HCT116 (cell line): Measurements from ENCODE around the gene LCN9. TPM values are rescaled to one million over a fixed set of nuclear protein-coding genes. Genes with fewer than 3 reads are reported as not detected.

Experiments
- ATAC-seq: fragments of 200-7000 bp; cut with Tn5 transposase; 2 replicates; pipeline ENCODE4 v1.9.1; 2020; ENCODE audit warnings: mild to moderate bottlenecking, moderate library complexity
- BruUV-seq: library from RNA; stranded (reverse); fragments of 400-500 nt; replicated peaks from 2 replicates; lab custom pipeline; 2021; lab: Mats Ljungman, UMichigan
- CTCF ChIA-PET: fragments of 300-600 bp; sonication (Branson Sonifier 250); formaldehyde crosslinking; loops from one replicate; lab custom pipeline; 2021; ENCODE audit warnings: antibody characterized with exemption; lab: Charles Lee
- POLR2A ChIA-PET: fragments of 300-600, 350-600 bp; sonication (Branson Sonifier 250); formaldehyde crosslinking; loops from one replicate; lab custom pipeline; 2021; ENCODE audit warnings: antibody characterized with exemption; lab: Charles Lee
- RAD21 ChIA-PET, 2 experiments: fragments of 300-600 bp; sonication (Branson Sonifier 250); formaldehyde crosslinking; loops; one replicate each; lab custom pipeline; 2023; ENCODE audit warnings: low total read pairs in 2 of 2; ENCODE audit not compliant: uncharacterized antibody in 2 of 2, unreplicated experiment in 2 of 2, low non-redundant PET in 1 of 2; lab: Charles Lee
- DNase-seq: peaks from one replicate; pipeline ENCODE4 v3.0.0-alpha.2; 2010; ENCODE audit warnings: low read depth, low spot score
- H2AFZ ChIP-seq: fragments of 200-600 bp; shearing (Covaris generic), sonication (generic); 2 replicates; pipeline ENCODE4 v1.6.1; 2017; ENCODE audit warnings: low read depth, mixed run types, mixed read lengths, antibody characterized with exemption, low read length; ENCODE audit not compliant: poor library complexity, severe bottlenecking
- H3K27ac ChIP-seq: 2 replicates; pipeline ENCODE4 v1.5.1; 2012; ENCODE audit warnings: low read depth, low read length
- H3K27me3 ChIP-seq: fragments of 200-600 bp; sonication (generic); 2 replicates; pipeline ENCODE4 v1.6.1; 2016; ENCODE audit warnings: mixed run types, low read length, mixed read lengths; ENCODE audit not compliant: insufficient read depth
- H3K36me3 ChIP-seq, 2 experiments: fragments of 200-500 bp in 1 of 2; fragments of 200-600 bp in 1 of 2; sonication (Bioruptor generic) in 1 of 2; sonication (generic) in 1 of 2; 2 replicates each; pipeline versions ENCODE4 v1.5.1 to v1.6.1; 2014 to 2016; ENCODE audit warnings: low read length in 2 of 2, inconsistent platforms in 1 of 2, mixed read lengths in 1 of 2, mixed run types in 1 of 2; ENCODE audit not compliant: insufficient read depth in 2 of 2, control insufficient read depth in 1 of 2
- H3K4me1 ChIP-seq, 2 experiments: fragments of 200-600 bp in 1 of 2; sonication (generic) in 1 of 2; 2 replicates each; pipeline versions ENCODE4 v1.5.1 to v1.6.1; 2012 to 2017; ENCODE audit warnings: low read length in 2 of 2, inconsistent platforms in 1 of 2, mild to moderate bottlenecking in 1 of 2, mixed read lengths in 1 of 2, mixed run types in 1 of 2, moderate library complexity in 1 of 2; ENCODE audit not compliant: insufficient read depth in 2 of 2, control insufficient read depth in 1 of 2
- H3K4me2 ChIP-seq: fragments of 200-600 bp; sonication (generic); 2 replicates; pipeline ENCODE4 v1.6.1; 2017; ENCODE audit warnings: mixed run types, low read length, mixed read lengths
- H3K4me3 ChIP-seq, 2 experiments: fragments of 200-600 bp in 1 of 2; sonication (generic) in 1 of 2; replicated peaks in 1 of 2; 2 replicates each; pipeline ENCODE4 v1.5.1; 2011 to 2016; ENCODE audit warnings: low read length in 2 of 2, control low read depth in 1 of 2, low read depth in 1 of 2, mild to moderate bottlenecking in 1 of 2, mixed read lengths in 1 of 2, mixed run types in 1 of 2
- H3K79me2 ChIP-seq: fragments of 200-600 bp; sonication (generic); 2 replicates; pipeline ENCODE4 v1.6.1; 2017; ENCODE audit warnings: mild to moderate bottlenecking, mixed run types, low read length, moderate library complexity, mixed read lengths; ENCODE audit not compliant: insufficient read depth
- H3K9ac ChIP-seq: fragments of 200-600 bp; sonication (generic); 2 replicates; pipeline ENCODE4 v1.6.1; 2016; ENCODE audit warnings: low read length, mixed read lengths
- H3K9me2 ChIP-seq: fragments of 200-600 bp; sonication (generic), shearing (Covaris generic); 2 replicates; pipeline ENCODE4 v1.6.1; 2017; ENCODE audit warnings: mixed run types, mild to moderate bottlenecking, moderate library complexity; ENCODE audit not compliant: insufficient read depth
- H3K9me3 ChIP-seq, 2 experiments: fragments of 200-500 bp in 1 of 2; fragments of 200-600 bp in 1 of 2; sonication (Bioruptor generic) in 1 of 2; sonication (generic) in 1 of 2; 2 replicates each; pipeline ENCODE4 v1.6.1; 2014 to 2017; ENCODE audit warnings: low read length in 2 of 2, mixed read lengths in 2 of 2, inconsistent platforms in 1 of 2, low read depth in 1 of 2, mild to moderate bottlenecking in 1 of 2, mixed run types in 1 of 2, moderate library complexity in 1 of 2; ENCODE audit not compliant: control insufficient read depth in 1 of 2, insufficient read depth in 1 of 2
- H4K20me1 ChIP-seq: fragments of 200-600 bp; sonication (generic), shearing (Covaris generic); 2 replicates; pipeline ENCODE4 v1.6.1; 2017; ENCODE audit warnings: mixed run types, mild to moderate bottlenecking, moderate library complexity; ENCODE audit not compliant: insufficient read depth
- CTCF ChIP-seq, 3 experiments: fragments of 200-600 bp in 1 of 3; sonication (generic) in 1 of 3; IDR thresholded peaks in 2 of 3; conservative IDR thresholded peaks in 1 of 3; 2 replicates each; pipeline ENCODE4 v1.5.1; 2012 to 2017; ENCODE audit warnings: low read depth in 2 of 3, low read length in 2 of 3, antibody characterized with exemption in 1 of 3, borderline replicate concordance in 1 of 3, control low read depth in 1 of 3, mild to moderate bottlenecking in 1 of 3, mixed read lengths in 1 of 3, mixed run types in 1 of 3, moderate library complexity in 1 of 3; ENCODE audit not compliant: insufficient read depth in 1 of 3
- EZH2 ChIP-seq: fragments of 200-600 bp; sonication (generic); IDR thresholded peaks from 2 replicates; pipeline ENCODE4 v1.6.1; 2017; ENCODE audit warnings: antibody characterized with exemption, mixed run types
- REST ChIP-seq: IDR thresholded peaks from 2 replicates; pipeline ENCODE4 v1.6.1; 2012; ENCODE audit warnings: low read depth
- ZNF274 ChIP-seq: fragments of 200-500 bp; sonication (Bioruptor generic); IDR thresholded peaks from 2 replicates; pipeline ENCODE4 v1.6.1; 2014; ENCODE audit warnings: mild to moderate bottlenecking, low read depth, low read length, inconsistent platforms
- intact Hi-C: fragments of 100-400 bp; cut with micrococcal nuclease; formaldehyde crosslinking; loops from 2 replicates; pipeline ENCODE4 v1.10.0; 2022
- total RNA-seq: library from RNA; stranded (reverse); gene quantifications from one replicate; pipeline ENCODE4 v1.2.1, GENCODE V29; 2021; ENCODE audit not compliant: unreplicated experiment

LCN9 gene
- total RNA-seq, 1 experiment from 2014 or later, result not detected

DNA sequence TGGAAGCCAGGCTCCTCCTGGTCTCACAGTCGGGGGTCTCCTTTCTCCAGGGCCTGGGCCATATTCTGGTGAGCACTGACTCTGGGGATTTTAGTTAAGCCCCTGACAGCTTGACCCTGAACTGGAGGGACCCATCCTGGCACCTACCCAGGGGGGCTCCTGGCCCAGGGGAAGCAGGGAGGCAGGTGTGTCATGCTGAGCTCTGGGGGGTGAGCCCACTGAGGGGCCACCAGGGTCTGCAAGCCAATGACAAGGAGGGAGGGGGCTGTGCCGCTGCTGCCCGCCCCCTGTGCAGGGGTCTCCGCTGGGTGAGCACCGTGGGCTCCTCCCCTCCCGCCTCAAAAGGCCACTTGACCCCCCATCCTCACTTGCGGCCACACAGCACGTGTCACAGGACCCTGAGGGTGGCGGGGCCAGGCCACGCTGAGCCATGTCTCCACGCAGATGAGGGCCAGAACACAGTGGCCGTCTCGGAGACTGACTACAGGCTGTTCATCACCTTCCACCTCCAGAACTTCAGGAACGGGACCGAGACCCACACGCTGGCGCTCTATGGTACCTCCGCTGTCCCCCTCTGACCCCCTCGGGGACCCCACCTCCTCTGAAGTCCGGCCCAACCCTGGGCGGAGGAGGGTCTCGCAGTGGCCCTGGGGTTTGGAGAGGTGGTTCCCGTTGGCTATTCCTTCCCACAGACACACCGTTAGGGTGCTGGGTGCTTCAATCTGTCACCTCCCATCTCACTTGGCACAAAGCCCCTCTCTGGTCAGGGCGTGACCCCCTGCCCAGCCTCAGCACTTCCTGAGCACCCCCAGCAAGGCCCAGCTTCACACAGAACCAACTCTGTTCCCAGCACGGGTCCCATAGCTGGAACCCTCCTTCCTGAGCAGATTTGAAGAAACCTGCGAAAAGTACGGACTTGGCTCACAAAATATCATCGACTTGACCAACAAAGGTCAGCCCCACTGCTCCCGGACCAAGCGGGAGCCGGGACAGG lies 2.0 kb downstream of the LCN9 start:
- no peak overlapping the region for H3K9ac ChIP-seq
- H3K4me1 ChIP-seq, result no peaks in the 10 kb centered on the region
- POLR2A ChIA-PET, result no interaction called here
- intact Hi-C loops, result no loop called here
- TF ChIP-seq ZNF274, result no peak
- no peak for TF ChIP-seq REST
- no peak for TF ChIP-seq EZH2
- TF ChIP-seq CTCF (IDR thresholded peaks at IDR 0.05 in 2 of 3, conservative IDR thresholded peaks at IDR 0.05 in 1 of 3; ENCODE audit: borderline replicate concordance in 1 of 3, insufficient read depth in 1 of 3, low read depth in 2 of 3, low read length in 2 of 3), result no peak
- peaks cover 6% of the 10 kb centered on the region; the same call in 1 of the 2 replicates for H3K27me3 ChIP-seq
- no peak overlapping the region for H3K27ac ChIP-seq
- no peaks in the 10 kb centered on the region for H3K36me3 ChIP-seq
- H2AFZ ChIP-seq, result no peak overlapping the region
- H3K79me2 ChIP-seq, result no peaks in the 10 kb centered on the region
- H3K9me2 ChIP-seq, result no peaks in the 10 kb centered on the region
- no peaks in the 10 kb centered on the region for H4K20me1 ChIP-seq
- RAD21 ChIA-PET, result no interaction called here
- DNase-seq (no peak), ATAC-seq (no peak)
- no peaks in the 10 kb centered on the region for H3K9me3 ChIP-seq
- H3K4me3 ChIP-seq, result no peak overlapping the region
- no TSS peak for BruUV-seq
- CTCF ChIA-PET, result no interaction called here
- H3K4me2 ChIP-seq, result no peak overlapping the region
